ENCODE measurements around the gene SLC9A5. TPM values are rescaled to one million over a fixed set of nuclear protein-coding genes. Genes with fewer than 3 reads are reported as not detected.

Gene SLC9A5
- total RNA-seq, 1 donor from 2014 or later, result 0.79 TPM

DNA sequence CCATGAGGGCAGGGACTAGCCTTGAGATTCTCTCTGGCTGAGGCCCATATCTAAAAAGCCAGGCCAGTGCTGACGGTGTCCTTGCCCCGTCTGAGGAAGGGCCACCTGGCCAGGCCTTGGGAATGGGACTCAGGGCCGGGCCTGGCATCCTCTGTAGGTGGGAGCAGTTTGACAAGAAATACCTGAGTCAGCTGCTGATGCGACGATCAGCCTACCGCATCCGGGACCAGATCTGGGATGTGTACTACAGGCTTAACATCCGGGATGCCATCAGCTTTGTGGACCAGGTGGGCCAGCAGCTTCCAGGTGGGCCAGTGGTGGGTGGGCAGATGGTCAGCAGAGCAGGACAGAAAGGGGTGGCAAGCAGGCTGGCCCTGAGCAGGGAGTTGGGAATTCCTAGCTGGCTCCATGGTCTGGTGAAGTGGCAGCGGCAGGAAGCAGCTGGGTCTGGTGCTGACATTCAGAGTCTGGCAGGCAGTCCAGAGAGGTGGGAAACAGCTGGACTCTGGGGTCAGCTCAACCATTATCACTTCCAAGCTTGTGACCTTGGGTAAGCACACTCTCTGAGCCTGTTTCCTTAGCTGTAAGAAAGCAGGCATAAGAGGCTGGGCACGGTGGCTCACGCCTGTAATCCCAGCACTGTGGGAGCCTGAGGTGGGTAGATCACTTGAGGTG is 9.5 kb downstream of the SLC9A5 start:
- no peak for DNase-seq

DNA sequence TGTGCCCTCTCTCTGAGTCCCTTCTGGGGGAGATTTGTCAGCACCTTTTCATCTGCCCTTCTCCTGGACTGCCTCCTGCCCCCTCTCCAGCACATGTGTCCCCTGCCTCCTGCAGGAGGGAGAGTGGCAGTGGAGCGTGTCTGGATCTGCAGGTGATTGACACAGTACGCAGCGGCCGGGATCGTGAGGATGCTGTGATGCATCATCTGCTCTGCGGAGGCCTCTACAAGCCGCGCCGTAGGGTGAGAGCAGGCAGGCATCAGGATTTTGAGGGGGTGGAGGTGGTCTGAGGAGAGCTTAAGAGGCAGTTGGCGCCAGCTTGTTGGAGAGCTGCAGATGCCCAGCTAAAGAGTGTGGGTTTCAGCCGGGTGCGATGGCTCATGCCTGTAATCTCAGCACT is 10.9 kb downstream of the SLC9A5 start:
- DNase-seq, result no peak

DNA sequence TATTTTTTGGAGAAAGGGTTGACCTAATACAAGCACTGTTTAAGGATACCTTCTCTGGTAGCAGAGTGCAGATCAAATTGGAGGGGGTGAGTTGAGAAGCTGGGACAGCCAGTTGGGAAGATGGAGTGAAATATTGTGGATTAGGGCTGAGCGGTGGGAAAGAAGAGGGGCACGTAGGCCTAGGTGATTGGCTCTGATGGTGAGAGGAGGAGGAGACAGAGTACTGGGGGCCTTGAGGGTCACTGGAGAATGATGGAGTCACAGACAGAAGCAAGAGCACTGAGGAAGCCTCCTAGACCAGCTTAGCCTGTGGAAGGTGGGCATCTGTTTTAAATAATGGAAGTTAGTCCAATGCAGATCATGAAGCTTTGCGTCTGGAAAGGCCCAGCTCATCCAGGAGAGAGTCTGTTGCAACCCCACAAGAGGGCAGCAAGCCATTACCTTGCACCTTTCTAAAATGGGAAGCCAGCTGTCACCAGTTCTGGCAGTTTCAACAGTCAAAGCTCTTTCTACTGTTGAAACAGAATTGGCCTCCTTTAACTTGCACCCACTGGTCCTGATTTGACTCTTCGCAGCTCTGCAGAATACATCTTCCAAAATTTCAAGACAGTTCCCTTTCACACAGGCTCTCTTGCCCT is 11.8 kb downstream of the SLC9A5 start:
- no peak for DNase-seq

DNA sequence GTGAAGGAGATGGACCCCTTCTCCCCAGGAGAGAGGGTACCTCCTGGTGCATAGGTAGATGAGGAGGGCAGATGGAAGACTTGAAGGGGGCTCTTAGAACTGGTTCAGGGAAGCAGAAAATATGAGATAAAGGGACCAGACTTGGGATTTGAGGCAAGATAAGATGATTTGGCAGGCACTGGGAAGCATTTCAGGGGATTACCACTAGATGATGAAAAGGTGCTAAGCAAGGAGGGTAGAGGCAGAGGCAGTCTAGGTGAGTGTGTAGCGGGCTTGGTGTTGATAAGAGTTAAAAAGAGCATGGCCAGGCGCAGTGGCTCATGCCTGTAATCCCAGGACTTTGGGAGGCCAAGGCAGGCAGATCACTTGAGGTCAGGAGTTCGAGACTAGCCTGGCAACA is 14.4 kb downstream of the SLC9A5 start:
- no peak for DNase-seq

DNA sequence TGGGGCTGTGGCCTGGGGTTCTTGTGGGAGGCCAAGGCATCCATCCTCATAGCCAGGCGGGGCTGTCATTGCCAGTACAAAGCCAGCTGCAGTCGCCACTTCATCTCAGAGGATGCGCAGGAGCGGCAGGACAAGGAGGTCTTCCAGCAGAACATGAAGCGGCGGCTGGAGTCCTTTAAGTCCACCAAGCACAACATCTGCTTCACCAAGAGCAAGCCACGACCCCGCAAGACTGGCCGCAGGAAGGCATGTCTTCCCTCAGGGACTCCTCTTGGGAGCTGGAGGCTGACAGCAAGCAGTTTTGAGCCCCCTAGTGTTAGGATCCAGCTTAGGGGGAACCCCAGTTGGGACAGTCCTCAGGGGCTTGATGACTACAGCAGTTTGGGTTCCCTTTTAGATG is 15.5 kb downstream of the SLC9A5 start:
- DNase-seq, result no peak

- DNase-seq, result no peak
These were observed 16.1 kb downstream of the SLC9A5 start for GRCh38 chr16:67264866-67265265.

DNA sequence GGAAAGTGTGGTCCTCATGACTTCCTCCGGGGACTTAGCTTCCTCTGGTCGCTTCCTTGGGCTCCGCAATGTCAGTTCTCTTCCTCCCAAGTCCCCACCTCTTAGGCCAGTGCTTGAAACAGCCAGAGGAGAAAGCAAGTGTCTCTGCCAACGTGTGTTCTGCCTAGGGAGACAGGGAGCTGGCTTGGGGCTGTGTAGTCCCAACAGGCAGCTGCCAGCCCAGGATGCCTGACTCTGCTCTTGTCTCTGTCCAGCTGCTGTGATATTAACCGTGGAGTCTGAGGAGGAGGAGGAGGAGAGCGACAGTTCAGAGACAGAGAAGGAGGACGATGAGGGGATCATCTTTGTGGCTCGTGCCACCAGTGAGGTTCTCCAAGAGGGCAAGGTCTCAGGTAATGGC is 17.1 kb downstream of the SLC9A5 start:
- no peak for DNase-seq

GRCh38 chr16:67268136-67268579 is 19.4 kb downstream of the SLC9A5 start:
- DNase-seq, result no peak

DNA sequence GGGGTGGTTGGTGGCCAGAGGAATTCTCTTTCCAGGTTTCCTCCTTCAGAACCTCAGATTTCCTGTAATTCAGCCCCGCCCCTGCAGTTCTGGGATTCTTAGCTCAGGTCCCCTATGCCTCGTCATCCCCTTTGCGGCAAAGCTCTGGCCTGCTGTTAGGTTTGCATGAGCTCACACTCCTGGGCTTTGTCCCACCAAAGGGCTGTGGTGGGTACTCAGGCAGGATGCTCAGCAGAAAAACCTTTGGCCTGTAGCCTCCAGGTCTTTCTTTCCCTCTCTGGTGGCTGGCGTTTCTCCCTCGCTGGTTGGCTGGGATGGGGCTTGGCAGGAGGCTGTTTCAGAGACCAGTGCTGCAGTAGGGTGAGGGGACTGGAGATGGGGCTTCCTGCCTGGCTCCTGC is 21.0 kb downstream of the SLC9A5 start:
- DNase-seq, result no peak

DNA sequence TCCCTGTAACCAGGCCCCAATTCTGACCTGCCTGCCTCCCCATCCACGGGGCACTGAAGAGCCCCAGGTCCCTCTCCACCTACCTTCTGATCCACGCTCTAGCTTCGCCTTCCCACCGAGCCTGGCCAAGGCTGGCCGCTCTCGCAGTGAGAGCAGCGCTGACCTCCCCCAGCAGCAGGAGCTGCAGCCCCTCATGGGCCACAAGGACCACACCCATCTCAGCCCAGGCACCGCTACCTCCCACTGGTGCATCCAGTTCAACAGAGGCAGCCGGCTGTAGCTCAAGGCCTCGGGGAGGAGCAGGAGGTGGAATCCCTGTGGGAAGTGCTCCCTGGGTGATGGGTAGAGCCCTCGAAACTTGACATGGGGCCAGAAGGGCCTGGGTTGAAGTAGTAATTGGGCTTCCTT is 22.2 kb downstream of the SLC9A5 start:
- DNase-seq, result no peak

DNA sequence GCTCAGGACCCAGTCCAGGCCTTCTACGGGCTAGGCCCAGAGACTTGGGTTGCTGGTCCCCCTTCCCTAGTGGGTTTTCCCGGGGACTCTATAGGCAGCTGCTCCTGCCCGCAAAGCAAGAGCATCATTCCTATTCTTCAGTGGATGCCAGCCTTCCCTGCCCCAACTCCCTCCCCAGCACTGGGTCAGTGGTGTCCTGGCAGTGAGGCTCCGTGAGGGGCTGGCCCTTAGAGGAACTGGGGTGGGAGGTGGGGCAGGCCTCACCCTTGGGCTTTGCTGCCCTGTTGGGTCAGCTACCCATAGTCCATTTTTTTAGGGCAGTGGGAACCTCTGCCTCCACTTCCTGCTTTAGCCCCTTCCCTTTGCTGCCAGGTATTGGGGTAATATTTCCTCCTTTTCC is 22.7 kb downstream of the SLC9A5 start:
- DNase-seq, result no peak

GRCh38 chr16:67275321-67275720 is 26.5 kb downstream of the SLC9A5 start:
- no peak for DNase-seq

DNA sequence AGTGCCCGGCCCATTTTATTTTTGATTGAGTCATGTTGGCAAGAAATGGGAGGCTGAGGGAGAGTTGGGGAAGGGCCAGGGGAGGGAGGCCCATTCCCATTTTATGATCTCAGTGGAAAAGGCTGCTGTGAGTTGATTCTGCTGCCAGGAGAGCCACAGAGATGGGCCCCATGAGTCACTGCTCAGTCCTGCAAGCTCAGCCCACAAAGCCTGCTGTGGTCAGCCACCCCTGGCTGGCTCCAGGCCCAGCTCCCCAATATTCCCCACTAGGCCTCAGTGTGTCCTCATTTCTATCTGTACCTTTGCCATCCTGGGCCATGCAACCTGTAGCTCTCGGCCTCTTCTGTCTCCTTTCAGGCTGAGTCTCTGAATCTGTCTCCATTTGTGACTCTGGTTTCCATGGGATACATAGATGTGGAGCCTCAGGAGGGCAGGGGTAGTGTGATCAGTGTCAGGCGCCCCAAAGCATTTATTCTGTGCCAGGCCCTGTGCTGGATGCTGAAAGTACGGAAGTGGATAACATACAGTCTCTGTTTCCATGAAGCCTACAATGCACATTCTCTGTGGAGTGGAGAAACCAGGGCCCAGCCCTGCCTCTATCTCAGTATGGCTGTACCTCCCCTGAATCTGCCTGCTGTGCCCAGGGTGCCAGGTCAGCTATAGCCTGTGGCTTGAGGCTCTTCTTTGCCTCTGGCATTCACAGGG is 28.7 kb downstream of the SLC9A5 start:
- DNase-seq, result no peak

DNA sequence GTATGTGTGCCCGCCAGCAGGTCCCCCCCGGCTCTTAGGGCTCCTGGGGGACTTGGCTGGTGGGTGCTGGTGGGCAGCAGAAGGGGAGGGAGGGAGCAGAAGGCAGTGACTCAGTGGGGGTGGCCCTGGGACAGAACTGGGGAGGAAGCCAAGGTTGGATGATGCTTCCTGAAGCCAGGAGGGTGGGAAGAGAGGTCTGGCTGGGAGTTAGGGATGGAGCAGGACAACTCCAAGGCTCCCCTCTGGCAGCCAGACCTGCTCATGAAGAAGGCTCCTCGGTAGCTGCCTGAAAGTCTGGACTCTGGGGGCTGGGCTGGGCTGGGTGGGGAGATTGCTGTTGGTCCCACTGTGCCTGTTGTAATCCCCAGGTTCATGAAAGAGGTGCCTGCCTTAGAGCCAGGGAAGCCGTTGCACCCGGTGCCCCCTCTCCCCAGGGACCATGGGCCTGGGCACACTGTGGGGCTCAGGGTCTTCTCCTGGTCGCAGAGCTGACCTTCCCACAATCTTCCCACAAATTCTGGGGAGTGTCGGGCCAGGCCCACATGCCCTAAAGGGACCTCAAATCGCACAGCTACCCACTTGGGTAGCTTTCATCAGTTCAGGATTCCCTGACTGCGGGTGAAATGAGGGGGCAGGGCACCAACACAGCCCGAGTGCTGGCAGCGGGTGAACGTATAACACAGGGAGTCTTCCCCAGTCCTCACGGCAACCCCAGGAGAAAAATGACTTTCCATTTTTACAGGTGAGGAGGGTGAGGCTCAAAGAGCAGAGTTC is 29.4 kb downstream of the SLC9A5 start:
- no peak for DNase-seq

GRCh38 chr16:67278773-67279295 is 30.1 kb downstream of the SLC9A5 start:
- DNase-seq, result no peak

GRCh38 chr16:67279296-67280089 is 30.7 kb downstream of the SLC9A5 start, which contains the start of gene PLEKHG4:
Gene PLEKHG4 (plus strand): TSS chr16:67279532. CDS start chr16:67280045, 513 bp downstream.
- DNase-seq, result peak; percentile 50

GRCh38 chr16:67280090-67281015 is 31.6 kb downstream of the SLC9A5 start:
- no peak for DNase-seq

- no peak for DNase-seq
These were observed 33.0 kb downstream of the SLC9A5 start for GRCh38 chr16:67281536-67282446.

GRCh38 chr16:67282447-67282805 is 33.6 kb downstream of the SLC9A5 start:
- no peak for DNase-seq

Measured in skin of body (tissue), 2 donors.